Measurements from ENCODE around the gene POLR2J3. TPM values are rescaled to one million over a fixed set of nuclear protein-coding genes. Genes with fewer than 3 reads are reported as not detected.
"Not testable (repeated sequence)": the region's sequence is repeated elsewhere in the genome, so short reads cannot be mapped to it uniquely, and the experiment has no call there.

The POLR2J3 gene
- polyA plus RNA-seq (2012; ENCODE audit: missing spikeins) = 122 TPM

DNA sequence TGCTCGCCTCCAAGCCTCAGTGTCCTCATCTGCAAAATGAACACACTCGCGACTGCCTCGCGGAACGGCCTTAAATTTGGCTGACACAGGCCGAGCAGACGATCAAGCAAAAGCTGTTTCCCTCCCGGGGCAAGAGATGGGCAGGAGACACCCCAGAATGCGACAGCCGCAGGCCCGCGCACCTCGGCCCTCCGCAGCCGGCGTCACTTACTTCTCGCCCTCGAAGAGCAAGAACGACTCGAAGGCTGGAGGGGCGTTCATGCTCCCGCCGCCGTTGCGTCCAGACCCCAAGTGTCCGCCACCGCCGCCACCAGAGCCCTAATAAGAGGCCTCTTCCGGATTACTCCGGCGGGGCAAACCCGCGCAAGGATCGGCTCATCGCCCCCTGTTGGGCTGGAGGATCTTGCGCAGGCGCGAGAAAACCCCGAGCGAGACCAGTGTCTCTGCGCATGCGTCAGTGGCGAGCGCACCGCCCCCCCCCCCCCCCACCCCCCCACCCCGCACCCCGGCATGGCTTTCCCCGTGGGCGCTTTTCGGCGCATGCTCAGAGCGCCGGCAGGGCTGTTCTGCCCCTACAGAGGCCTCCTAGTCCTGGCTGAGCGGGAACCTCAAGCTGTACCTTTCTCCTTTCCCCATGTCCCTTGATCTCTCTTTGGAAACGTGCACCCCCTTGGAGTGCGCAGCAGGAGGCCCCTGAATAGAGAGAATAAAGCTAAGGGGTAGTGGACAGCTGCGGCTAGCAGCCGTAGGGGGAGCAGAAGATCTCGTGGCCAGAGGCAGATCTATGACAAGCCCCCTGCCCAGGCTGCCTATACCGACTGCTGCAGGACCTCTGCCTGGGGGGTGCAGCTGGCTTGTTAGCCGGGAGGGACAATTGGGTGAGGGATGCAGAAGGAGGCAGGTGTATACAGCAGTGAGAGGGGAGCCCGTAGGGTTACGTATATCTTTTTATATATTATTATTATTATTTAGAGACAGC, at the start of gene POLR2J3:
Gene POLR2J3, minus strand, starts transcription at position 323 of the 979 bp plus-strand sequence. Its CDS starts 62 bp downstream, at position 261.
- TF ChIP-seq POLR2AphosphoS5 (IDR thresholded peaks at IDR 0.05; ENCODE audit: low read depth, low read length) (peak; percentile 64; the same call in 1 of the 2 replicates), TAF1 (IDR thresholded peaks at IDR 0.05; ENCODE audit: borderline replicate concordance, low read depth, low read length) (peak; percentile 78), POLR2A (IDR thresholded peaks at IDR 0.05; ENCODE audit: low read depth, low read length) (peak; percentile 64; the same call in 1 of the 2 replicates)
- not testable (repeated sequence) for FAIRE-seq; DNase-seq (ENCODE audit: insufficient read length)

- DNase-seq (ENCODE audit: insufficient read length); FAIRE-seq: not testable (repeated sequence)
Observed at GRCh38 chr7:102618122-102618521, 45.7 kb upstream of the POLR2J3 start.

- FAIRE-seq = peak; percentile 78
- DNase-seq (ENCODE audit: insufficient read length) = not testable (repeated sequence)
Observed at GRCh38 chr7:102616507-102617125, 44.2 kb upstream of the POLR2J3 start, which contains the start of gene RASA4. Gene RASA4 (minus strand): TSS chr7:102616756. CDS start chr7:102616689, 67 bp downstream.

DNA sequence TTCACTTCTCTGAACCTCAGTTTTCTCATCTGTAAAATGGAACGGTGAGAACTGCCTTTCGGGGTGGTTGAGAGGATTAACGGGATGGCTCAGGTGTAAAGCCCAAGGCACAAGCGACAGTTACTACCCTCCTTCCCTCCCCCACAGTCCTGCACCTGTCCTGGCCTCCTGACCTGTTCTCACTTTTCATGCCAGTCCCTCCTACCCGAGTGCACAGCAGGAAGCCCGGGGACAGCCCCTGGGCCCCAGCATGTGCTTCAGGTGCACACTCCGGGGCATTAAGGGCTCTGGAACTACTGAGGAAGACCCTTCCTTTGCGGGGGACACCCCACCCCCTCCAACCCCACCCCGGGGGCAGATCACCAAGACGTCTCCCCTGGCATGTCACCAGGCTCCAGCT, 43.5 kb upstream of the POLR2J3 start:
- DNase-seq (ENCODE audit: insufficient read length) = not testable (repeated sequence)
- peak; percentile 79 for FAIRE-seq

DNA sequence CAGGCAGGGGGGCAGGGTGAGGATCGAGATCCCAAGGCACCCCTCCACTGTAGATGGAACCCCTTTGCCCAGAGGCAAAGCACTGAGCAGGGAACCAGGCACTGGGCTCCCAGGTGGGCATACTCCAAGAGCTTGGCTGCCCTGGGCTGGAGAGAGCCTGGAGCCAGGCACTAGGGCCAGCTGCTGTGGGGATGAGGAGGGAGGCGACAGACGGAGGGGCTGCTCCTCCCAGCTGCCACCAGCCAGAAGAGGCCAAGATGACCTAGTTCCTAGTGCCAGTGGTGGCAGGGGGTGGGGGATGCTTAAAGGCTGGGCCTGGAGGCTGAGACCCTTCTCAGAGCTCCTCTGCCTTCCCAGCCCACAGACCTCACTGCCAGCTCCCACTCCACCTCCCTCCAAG, 42.5 kb upstream of the POLR2J3 start:
- FAIRE-seq; DNase-seq (ENCODE audit: insufficient read length): not testable (repeated sequence)

DNA sequence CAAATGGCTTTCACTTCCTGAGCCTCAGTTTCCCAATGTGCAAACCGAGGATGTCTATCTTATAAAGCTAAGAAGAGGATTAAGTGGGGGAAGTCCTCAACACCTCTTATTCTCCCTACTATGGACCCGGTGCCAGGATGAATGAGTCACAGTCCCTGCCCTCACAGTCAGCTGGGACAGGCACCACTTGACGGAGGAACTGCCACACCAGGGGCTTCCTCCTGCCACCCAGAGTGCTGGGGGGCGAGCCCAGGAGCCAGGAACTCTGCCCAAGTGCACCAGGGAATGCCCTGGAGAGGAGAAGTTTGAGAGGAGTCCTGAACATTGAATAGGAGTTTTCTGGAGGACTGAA, 41.9 kb upstream of the POLR2J3 start:
- FAIRE-seq; DNase-seq (ENCODE audit: insufficient read length): not testable (repeated sequence)

DNA sequence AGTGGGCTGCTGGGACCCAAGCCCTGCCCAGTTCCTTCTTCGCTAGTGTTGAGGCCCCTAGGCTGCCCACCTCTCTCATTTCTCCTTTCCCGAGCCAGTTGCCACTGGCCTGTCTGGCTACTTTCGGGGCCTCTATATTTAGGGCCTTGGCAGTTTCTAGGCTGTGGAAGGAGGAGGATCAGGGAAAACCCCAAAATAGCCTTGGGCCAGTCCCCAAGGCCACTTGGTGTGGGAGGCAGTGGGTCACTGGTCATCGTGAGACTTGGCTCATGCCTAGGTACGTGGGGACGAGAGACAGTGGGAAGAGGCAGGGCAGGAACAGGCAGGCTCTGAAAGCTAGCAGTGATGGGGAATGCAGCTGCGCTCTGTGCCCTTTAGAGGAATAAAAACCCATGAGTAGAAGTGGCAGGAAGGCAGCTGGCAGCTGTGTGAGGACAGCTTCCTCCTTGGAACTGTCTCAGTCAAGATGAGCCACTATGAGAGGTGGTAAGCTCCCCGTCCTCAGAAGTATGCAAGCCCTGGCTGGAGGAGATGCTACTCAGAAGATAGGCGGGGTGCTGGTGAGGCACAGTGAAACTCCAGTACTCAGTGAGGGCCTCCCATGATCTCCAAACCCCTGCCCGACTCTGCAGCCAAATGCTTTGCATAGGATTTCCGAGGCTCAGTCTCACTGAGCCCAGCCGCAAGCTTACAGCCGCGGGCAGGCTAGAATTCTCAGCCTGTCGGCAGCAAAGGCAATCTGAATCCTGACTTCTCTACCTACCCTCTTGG, 41.4 kb upstream of the POLR2J3 start:
- peak; percentile 95 for FAIRE-seq

DNA sequence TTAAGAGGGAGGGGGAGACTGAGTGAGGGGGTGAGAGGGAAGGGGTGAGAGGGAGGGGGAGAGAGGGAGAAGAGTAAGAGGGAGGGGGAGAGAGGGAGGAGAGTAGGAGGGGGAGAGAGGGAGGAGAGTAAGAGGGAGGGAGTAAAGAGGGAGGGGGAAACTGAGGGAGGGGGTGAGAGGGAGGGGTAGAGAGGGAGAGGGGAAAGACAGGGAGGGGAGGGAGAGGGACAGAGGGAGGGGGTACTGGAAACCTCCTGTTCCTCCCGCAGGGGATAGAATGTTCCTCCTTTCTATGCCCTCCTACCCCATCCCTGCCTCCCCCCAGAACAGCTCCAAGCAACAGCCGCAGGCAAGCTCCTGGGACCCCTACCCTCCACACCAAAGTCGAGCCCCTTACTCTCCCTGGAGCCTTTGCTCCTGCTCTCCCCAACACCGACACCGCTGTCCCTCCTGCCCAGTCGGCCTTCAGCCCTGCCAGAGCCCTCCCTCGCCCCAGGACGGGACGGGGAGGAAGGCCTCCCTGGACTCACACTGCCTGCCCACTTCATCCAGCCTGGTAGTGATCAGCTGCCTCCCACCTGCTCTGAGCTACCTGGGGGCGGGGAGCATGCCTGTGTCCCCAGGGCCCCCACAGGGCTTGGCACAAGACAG, 39.4 kb upstream of the POLR2J3 start:
- FAIRE-seq; DNase-seq (ENCODE audit: insufficient read length): not testable (repeated sequence)

More for the DNA sequence above, 41.4 kb upstream of the POLR2J3 start:
- not testable (repeated sequence) for DNase-seq (ENCODE audit: insufficient read length)

- not testable (repeated sequence) for DNase-seq (ENCODE audit: insufficient read length)
- FAIRE-seq = peak; percentile 81
Observed at GRCh38 chr7:102611013-102611674, 38.8 kb upstream of the POLR2J3 start.

DNA sequence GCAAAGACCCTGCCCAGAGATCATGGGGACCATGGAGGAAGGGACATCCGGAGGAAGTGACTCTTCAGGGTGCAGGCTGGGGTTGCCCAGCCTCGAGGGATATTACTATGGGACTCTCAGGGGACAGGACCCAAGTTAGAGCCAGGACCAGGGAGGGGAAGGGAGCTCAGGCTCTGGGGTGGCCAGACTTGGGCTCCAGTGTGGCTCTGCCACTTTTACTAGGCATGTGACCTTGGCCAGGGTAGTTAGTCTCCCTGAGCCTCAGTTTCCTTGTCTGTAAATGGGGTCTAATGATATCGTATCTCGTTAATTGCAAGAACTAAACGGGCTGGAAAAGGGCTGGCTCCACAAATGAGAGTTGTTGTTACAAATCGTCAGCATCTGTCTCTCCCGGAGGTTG, 38.1 kb upstream of the POLR2J3 start:
- not testable (repeated sequence) for DNase-seq (ENCODE audit: insufficient read length); FAIRE-seq

DNA sequence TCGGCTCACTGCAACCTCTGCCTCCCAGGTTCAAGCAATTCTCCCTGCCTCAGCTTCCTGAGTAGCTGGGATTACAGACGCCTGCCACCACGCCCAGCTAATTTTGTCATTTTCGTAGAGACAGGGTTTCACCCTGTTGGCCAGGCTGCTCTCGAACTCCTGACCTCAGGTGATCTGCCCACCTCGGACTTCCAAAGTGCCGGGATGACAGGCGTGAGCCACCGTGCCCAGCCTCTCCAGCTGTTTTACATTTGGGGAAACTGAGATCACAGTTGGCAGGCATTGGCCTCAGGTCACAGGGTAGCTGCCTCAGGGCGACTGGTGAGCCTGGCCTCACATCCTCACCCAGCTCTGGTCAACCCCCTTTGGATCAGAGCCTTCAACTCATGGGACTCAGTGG, 37.4 kb upstream of the POLR2J3 start:
- FAIRE-seq; DNase-seq (ENCODE audit: insufficient read length): not testable (repeated sequence)

- not testable (repeated sequence) for FAIRE-seq; DNase-seq (ENCODE audit: insufficient read length)
Observed at GRCh38 chr7:102606848-102607247, 34.5 kb upstream of the POLR2J3 start.

GRCh38 chr7:102604431-102605145, 32.2 kb upstream of the POLR2J3 start:
- DNase-seq (ENCODE audit: insufficient read length); FAIRE-seq: not testable (repeated sequence)

DNA sequence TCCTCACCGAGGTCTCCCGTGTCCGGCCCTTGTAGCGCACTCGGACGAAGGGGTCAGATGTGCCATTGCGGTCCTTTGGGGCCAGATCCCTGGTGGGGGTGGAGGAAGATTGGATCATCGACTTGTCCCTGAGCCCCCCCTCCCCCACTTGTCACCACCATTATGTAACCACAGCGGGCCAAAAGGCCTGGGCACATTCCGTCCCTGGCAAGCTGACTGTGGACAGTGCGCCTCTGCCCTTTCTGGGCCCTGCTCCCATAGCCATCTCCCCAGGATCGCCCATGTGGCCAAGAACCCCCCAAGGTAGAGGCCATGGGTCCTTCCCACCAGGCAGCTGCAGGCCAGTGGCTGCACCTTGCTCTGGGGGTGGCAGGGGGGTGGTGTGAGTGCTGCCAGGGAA, 29.9 kb upstream of the POLR2J3 start:
- not testable (repeated sequence) for DNase-seq (ENCODE audit: insufficient read length); FAIRE-seq

GRCh38 chr7:102599699-102600098, 27.3 kb upstream of the POLR2J3 start:
- not testable (repeated sequence) for FAIRE-seq; DNase-seq (ENCODE audit: insufficient read length)

DNA sequence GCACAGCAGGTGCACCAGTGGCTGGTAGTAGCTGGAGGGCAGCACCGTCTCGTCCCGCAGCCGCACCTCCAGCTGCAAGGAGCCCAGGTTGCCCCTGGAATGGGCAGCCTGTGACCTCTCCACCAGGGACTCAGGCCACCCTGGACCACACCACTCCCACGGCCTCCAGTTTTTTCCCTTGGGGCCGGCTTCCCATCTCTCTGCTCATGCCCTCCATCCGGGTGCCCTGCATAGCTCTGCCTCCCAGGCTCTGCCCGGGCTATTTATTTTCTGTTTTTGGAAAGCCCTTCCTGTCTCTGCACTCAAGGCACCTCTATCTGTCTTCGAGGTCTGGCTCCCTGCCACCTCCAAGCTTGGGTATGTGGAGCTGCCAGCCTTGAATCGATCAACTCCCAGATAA, 23.7 kb upstream of the POLR2J3 start:
- DNase-seq (ENCODE audit: insufficient read length); FAIRE-seq: not testable (repeated sequence)

GRCh38 chr7:102593637-102594334, 21.4 kb upstream of the POLR2J3 start:
- not testable (repeated sequence) for FAIRE-seq; DNase-seq (ENCODE audit: insufficient read length)

All from GM12892 (cell line).